IPS-NIHi11 (cell line): ENCODE data around the gene RAB10.
A peak's percentile ranks its signal among the peaks of the same experiment; 100 is the strongest.
"Not testable (repeated sequence)": the region's sequence is repeated elsewhere in the genome, so short reads cannot be mapped to it uniquely, and the experiment has no call there.

Source experiments
- DNase-seq: peaks from one replicate; pipeline ENCODE4 v3.0.0; 2012; ENCODE audit warnings: mixed read lengths, low spot score

The RAB10 gene

DNA sequence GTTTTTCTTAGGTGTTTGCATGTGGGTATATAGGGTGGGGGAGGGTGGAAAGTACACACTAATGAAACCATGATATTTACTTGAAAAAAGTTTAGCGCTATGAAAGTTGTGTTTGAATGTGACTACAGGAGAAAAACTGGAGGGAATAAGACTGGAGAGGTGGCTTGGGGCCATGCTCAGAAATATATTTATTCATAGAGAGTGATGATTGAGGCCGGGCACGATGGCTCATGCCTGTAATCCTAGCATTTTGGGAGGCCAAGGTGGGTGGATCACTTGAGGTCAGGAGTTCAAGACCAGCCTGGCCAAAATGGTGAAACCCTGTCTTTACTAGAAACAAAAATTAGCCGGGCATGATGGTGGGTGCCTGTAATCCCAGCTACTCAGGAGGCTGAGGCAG lies 55.0 kb downstream of the RAB10 start:
- DNase-seq = not testable (repeated sequence)

DNA sequence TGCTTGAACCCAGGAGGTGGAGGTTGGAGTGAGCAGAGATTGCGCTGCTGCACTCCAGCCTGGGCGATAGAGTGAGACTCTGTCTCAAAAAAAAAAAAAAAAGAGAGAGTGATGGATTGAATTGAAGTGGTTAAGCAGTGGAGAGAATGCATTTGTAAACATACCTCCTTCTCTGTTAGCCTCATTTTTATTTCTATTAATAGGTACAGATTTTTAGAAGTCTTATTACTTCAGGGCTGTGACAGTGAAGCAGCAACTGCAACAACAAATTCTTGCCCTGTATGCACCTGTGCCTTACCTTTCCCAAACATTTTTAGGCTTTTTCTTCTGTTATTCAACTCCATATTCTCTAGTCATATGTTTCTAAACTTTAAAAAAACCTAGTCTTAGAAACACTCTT lies 55.5 kb downstream of the RAB10 start:
- DNase-seq = no peak

DNA sequence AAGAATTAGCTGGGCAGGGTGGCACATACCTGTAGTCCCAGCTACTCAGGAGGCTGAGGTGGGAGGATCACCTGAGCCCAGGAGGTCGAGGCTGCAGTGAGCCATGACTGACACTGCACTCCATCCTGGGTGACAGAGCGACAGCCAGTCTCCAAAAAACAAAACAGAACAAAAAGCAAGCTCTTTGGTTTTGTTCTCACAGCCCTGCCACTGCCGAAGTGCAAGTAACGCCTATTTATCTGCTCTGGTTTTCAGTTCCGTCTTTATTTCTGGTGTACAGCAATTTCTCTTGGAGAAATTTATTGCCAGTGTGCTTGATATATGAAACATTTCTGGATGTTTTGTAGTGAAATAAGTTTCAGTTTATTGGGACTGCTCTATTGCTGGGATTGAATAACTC lies 61.9 kb downstream of the RAB10 start:
- no peak for DNase-seq

- no peak for DNase-seq
Measured at GRCh38 chr2:26099933-26100332, 66.0 kb downstream of the RAB10 start.

GRCh38 chr2:26100384-26100783 lies 66.5 kb downstream of the RAB10 start:
- no peak for DNase-seq

GRCh38 chr2:26103752-26104151 lies 69.9 kb downstream of the RAB10 start:
- no peak for DNase-seq

GRCh38 chr2:26108701-26109100 lies 74.8 kb downstream of the RAB10 start:
- DNase-seq = not testable (repeated sequence)

DNA sequence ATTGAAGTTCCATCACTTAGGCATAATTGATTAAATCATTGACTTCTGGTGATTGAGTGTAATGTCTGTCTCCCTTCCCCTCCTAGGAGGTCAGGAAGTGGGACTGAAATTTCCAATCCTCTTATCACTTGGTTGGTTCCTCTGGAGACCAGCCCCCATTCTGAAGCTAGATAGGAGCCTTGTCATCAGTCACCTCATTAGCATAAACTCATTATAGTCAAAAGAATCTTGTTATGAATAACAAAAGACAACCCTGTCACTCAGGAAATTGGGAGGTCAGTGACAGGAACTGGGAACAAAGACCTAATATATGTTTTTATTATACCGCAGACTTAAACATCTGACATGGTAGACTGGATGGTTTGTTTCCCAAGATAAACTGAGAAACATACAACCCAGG lies 78.3 kb downstream of the RAB10 start:
- no peak for DNase-seq

- no peak for DNase-seq
Measured at GRCh38 chr2:26114151-26114550, 80.3 kb downstream of the RAB10 start.

DNA sequence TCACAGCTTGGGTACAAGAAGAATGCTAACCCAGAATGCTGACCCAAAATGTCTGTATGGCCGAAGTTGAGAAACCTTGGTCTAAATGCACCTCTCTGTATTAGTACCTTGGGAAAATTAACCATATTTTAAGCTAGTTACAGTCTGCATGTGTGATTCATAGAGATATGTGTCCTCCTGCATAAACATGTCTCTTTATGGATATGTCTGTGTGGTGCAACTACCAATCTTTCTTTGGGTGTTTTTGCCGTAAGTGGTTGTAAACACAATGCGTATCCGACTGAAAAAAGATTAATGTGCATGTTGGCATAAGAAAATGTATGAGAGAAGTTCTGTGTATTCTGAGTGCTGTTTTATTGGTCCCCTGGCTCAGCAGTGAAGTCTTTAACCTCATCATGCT lies 84.8 kb downstream of the RAB10 start:
- DNase-seq = no peak

DNA sequence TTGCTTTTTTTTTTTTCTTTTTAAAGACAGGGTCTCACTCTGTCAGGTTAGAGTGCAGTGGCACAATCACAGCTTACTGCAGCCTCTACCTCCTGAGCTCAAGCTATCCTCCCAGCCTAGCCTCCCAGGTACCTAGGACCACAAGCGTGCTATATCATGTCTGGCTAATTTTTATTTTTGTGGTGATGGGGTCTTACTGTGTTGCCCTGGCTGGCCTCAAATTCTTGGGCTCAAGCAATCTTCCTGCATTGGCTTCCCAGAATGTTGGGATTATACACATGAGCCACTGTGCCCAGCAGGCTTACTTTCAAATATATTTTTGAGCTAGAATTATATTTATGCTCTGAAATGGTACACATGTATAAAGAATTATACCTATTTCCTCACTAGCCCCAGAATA lies 85.6 kb downstream of the RAB10 start:
- no peak for DNase-seq

DNA sequence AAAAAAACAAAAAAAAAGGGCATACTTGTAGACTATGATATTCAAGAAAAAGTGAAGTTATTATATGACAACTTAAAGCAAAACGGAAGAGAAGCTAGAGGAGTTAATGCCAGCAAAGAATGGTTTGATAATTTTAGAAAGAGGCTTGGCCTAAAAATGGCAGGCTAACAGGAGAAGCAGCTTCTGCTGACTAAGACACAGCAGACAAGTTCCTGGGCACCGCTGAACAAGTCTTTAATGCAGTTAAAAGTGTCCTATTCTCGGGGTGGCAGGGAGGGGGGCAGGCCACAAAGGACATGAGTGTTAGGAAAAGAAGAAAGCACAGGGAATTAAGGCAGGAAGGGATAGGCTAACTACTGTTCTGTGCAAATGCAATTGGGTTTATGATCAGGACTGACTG lies 88.7 kb downstream of the RAB10 start:
- DNase-seq = no peak

GRCh38 chr2:26123426-26123825 lies 89.5 kb downstream of the RAB10 start:
- no peak for DNase-seq

DNA sequence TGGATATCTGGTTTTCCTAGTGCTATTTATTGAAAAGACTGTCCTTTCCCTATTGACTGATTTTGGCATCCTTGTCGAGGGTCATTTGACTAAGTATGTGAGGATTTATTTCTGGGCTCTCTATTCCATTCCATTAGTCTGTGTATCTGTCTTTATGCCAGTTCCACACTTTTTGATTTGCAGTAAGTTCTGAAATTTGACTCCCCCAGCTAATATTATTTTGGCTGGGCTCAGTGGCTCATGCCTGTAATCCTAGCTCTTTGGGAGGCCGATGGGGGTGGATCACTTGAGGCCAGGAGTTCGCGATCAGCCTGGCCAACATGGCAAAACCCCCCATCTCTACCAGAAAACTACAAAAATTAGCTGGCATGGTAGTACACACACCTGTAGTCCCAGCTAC lies 92.2 kb downstream of the RAB10 start:
- DNase-seq = no peak

DNA sequence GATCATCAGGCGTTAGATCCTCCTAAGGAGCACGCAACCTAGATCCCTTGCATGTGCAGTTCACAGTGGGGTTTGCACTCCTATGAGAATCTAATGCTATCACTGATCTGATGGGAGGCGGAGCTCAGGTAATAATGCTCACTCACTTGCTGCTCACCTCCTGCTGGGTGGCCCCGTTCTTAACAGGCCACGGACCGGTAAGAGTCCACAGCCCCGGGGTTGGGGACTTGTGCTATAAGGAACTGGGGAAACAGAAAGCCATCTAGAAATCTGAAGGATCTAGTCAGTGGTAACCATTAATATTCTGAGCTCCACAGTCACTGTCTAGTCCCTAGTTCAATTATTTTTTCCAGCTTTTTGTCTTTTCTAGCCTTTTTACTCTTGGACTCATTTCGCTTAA lies 94.3 kb downstream of the RAB10 start:
- no peak for DNase-seq

DNA sequence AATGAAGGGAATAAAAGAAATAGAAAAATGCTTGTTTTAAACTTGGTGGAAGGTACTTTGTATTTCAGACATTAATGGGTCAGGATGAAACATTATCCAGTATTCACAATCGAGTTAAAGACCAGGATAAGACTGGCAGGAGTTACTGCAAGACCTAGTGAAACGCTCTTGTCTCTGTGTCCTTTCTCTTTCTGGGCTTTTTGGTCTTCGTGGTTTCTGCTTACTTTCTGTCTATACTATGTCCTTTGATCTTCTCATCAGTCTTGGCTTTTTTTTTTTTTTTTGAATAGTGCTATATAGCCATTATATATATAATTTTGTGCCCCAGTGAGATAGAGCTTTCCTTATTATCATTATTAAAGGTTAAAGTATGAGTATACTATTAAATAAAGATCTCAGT lies 96.9 kb downstream of the RAB10 start:
- DNase-seq = no peak

DNA sequence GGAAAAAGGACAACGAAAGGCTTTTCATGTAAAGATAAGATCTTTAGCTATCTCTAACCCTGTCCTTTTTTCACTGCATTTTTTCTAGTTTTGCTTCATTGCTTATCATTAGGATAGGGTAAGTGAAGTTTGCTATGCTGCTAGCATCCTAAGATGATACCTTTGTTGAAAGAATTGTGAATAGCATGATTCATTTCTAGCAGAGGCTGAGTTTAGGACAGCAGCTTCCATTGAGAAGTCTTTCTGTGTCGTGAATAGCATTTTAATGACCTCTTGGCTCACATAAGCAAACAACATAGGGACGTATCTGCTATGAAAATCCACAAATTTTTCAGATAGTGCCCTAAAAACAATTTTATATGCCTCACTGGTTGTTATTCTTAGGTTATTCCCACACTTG lies 102.6 kb downstream of the RAB10 start:
- DNase-seq = no peak

DNA sequence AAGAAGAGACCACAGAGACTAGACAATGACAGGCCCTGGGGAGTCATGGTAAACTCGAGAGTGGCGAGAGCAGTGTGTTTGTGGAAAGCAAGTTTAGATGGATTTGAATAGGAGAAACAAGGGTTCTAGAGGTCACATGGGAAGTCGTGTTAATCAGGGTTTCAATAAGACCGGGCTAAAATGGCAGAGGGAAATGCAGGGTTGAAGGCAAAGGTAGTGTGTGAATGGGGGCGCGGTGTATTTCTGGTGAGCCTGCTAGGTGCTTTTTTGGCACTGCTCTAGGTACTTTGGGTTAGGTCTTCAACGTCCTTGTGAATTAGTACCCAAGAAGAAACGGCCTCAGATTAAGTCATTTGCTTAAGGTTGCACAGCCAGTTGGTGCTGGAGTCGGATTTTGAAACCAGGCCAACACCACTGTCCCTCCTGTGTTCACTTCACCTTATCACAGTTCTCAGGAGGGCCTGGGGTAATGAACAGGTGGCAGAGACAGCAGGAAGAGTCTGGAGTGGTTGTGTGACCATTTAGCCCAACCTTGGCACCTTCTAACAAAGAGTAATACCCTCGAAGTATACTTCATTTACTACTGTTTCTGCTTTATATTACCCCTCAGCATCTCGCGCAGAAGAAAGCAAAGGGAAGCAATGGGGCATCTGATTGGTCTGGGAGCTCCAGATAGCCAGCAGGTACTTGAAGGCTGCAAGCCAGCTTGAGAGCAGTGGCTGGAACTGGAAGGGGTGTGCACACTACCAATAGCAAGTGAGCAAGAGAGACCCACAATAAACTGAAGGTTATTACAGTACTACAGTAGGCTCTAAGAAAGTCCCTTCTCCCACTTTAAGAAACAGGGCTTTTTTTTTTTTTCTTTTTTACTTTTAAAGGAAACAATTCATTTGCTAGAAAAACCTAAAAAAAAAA lies 105.6 kb downstream of the RAB10 start:
- DNase-seq = peak; percentile 17

GRCh38 chr2:26141145-26141769 lies 107.4 kb downstream of the RAB10 start:
- DNase-seq = no peak

- DNase-seq = no peak
Measured at GRCh38 chr2:26144031-26144430, 110.1 kb downstream of the RAB10 start.

DNA sequence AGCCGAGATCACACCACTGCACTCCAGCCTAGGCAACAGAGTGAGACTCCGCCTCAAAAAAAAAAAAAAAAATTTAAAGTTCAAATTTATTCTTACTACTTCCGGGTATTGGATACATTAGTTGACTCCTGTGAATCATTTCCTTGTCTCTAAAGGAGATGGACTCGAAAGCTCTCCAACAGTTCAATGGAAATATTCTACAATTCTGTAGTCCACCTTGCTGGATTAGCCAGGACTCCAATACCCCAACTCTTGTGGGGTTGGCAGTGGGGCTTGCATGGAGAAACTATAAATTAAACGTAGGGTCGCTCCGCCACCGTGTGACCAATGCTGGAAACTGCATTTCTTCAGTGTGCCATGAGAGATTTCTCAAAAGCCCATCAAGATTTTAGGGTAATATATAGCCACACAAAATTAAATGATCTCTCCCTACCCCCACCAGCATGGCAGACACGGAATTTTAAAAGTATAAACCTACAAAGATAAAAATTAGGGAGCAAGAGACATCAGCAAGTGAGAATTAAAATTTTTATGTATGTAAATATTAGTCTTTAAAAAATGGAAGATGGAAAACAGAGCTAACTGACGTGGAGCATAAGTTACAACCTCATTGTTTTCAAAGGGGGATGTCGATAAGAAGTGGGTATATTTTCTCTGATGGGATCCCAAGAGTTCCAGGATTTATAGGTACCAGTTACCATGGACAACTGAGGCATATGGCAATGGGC lies 111.2 kb downstream of the RAB10 start:
- peak; percentile 72 for DNase-seq

GRCh38 chr2:26148501-26148900 lies 114.6 kb downstream of the RAB10 start:
- DNase-seq = peak; percentile 44

GRCh38 chr2:26150243-26150642 lies 116.4 kb downstream of the RAB10 start:
- DNase-seq = no peak
